ENCODE measurements around the gene SLC13A3.

- TF ChIP-seq POLR2A (IDR thresholded peaks at IDR 0.05) (no peak), POLR2AphosphoS5 (IDR thresholded peaks at IDR 0.05) (no peak)
- TF ChIP-seq, protein P1, sequence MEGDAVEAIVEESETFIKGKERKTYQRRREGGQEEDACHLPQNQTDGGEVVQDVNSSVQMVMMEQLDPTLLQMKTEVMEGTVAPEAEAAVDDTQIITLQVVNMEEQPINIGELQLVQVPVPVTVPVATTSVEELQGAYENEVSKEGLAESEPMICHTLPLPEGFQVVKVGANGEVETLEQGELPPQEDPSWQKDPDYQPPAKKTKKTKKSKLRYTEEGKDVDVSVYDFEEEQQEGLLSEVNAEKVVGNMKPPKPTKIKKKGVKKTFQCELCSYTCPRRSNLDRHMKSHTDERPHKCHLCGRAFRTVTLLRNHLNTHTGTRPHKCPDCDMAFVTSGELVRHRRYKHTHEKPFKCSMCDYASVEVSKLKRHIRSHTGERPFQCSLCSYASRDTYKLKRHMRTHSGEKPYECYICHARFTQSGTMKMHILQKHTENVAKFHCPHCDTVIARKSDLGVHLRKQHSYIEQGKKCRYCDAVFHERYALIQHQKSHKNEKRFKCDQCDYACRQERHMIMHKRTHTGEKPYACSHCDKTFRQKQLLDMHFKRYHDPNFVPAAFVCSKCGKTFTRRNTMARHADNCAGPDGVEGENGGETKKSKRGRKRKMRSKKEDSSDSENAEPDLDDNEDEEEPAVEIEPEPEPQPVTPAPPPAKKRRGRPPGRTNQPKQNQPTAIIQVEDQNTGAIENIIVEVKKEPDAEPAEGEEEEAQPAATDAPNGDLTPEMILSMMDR (IDR thresholded peaks at IDR 0.05): no peak
Measured at GRCh38 chr20:46640536-46641311, 10.5 kb downstream of the SLC13A3 start.

Data from suprapubic skin (tissue), 4 donors.